ENCODE measurements around the gene MICAL2. TPM values are rescaled to one million over a fixed set of nuclear protein-coding genes. Genes with fewer than 3 reads are reported as not detected.

MICAL2 gene
- total RNA-seq, 2 experiments from 2014 or later, result not detected

- no peaks in the 10 kb centered on the region for H3K79me2 ChIP-seq (ENCODE audit: insufficient read depth, low read depth, low read length)
- H4K20me1 ChIP-seq (ENCODE audit: insufficient read depth, low read length), result no peaks in the 10 kb centered on the region
- DNase-seq (ENCODE audit: low spot score), result peak; percentile 72
- no peaks in the 10 kb centered on the region for H3K9me3 ChIP-seq (ENCODE audit: low read length)
- POLR2A ChIA-PET, result interaction anchor here (0.6 to 0.7 kb wide), 3 partner anchors 61 to 1035 kb away, joined by 3 to 4 read pairs (median 3); no protein-coding TSS in a partner anchor
- no peak overlapping the region for H3K4me2 ChIP-seq (ENCODE audit: low read length)
- no peaks in the 10 kb centered on the region for H3K36me3 ChIP-seq (ENCODE audit: insufficient read depth, low read length)
- no peak overlapping the region for H3K27ac ChIP-seq (ENCODE audit: low read depth, low read length, poor library complexity, severe bottlenecking)
- CTCF ChIA-PET (ENCODE audit: unreplicated experiment), result interaction anchor here (1.0 kb wide), 1 partner anchor 237 kb away, joined by 3 read pairs; no protein-coding TSS in a partner anchor
- no peaks in the 10 kb centered on the region for H3K4me1 ChIP-seq (ENCODE audit: insufficient read depth, low read length, poor library complexity, severe bottlenecking)
- BruUV-seq (replicated peaks), result no TSS peak
- intact Hi-C loops (cut with micrococcal nuclease; ENCODE audit: unreplicated experiment), result loop anchor here (1.0 to 5.0 kb wide), 2 partner anchors 235 to 485 kb away; no protein-coding TSS in a partner anchor
- no peaks in the 10 kb centered on the region for H3K9me2 ChIP-seq (ENCODE audit: insufficient read depth, low read length)
- TF ChIP-seq CTCF (conservative IDR thresholded peaks at IDR 0.05; ENCODE audit: low read length) (peak; percentile 94), EZH2phosphoT487 (IDR thresholded peaks at IDR 0.05; ENCODE audit: borderline replicate concordance, low read depth, low read length) (no peak)
- H2AFZ ChIP-seq (ENCODE audit: low read length), result no peak overlapping the region
- H3K4me3 ChIP-seq (ENCODE audit: low read depth, low read length, poor library complexity, severe bottlenecking), result no peak overlapping the region
Observed at GRCh38 chr11:12281571-12282478, 171.4 kb downstream of the MICAL2 start.

DNA sequence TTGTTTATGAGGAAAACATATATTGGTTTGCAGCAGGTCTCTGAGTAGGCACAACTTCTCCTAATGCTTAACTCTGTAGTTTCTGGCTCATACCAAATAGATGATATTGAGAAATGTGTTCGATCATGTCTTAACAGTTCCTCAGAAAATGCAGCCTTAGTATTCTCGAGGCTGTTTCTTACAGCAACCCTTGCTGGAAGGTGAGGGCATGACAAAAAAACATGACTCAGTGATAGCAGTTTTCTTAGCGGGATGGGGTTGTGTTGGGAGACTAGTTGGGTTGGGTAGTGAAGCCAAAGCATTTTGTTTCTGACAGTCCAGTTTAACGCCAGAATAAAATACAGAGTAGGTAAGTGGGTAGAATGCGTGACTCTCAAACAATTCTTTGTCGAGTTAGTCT lies 172.3 kb downstream of the MICAL2 start:
- Histone ChIP-seq H3K9me3 (ENCODE audit: low read length) (no peaks in the 10 kb centered on the region), H2AFZ (ENCODE audit: low read length) (no peak overlapping the region), H4K20me1 (ENCODE audit: insufficient read depth, low read length) (no peaks in the 10 kb centered on the region), H3K27ac (ENCODE audit: low read depth, low read length, poor library complexity, severe bottlenecking) (no peak overlapping the region), H3K9me2 (ENCODE audit: insufficient read depth, low read length) (no peaks in the 10 kb centered on the region), H3K4me1 (ENCODE audit: insufficient read depth, low read length, poor library complexity, severe bottlenecking) (no peaks in the 10 kb centered on the region), H3K4me3 (ENCODE audit: low read depth, low read length, poor library complexity, severe bottlenecking) (no peak overlapping the region), H3K79me2 (ENCODE audit: insufficient read depth, low read depth, low read length) (no peaks in the 10 kb centered on the region), H3K36me3 (ENCODE audit: insufficient read depth, low read length) (no peaks in the 10 kb centered on the region), H3K4me2 (ENCODE audit: low read length) (no peak overlapping the region)
- ChIA-PET CTCF (ENCODE audit: unreplicated experiment) (interaction anchor here (0.5 kb wide), 1 partner anchor 1353 kb away, joined by 4 read pairs; no protein-coding TSS in a partner anchor), POLR2A (no interaction called here)
- intact Hi-C loops (cut with micrococcal nuclease; ENCODE audit: unreplicated experiment), result loop anchor here (1.0 to 5.0 kb wide), 2 partner anchors 235 to 485 kb away; no protein-coding TSS in a partner anchor
- no peak for TF ChIP-seq CTCF (conservative IDR thresholded peaks at IDR 0.05; ENCODE audit: low read length)
- no peak for TF ChIP-seq EZH2phosphoT487 (IDR thresholded peaks at IDR 0.05; ENCODE audit: borderline replicate concordance, low read depth, low read length)
- no peak for DNase-seq (ENCODE audit: low spot score)
- no TSS peak for BruUV-seq (replicated peaks)

All from OCI-LY7 (cell line).